Stimulated activated memory B cell treated with anti-CD40 and anti-IgM and Interleukin-4, amounts not matched to agents 10 μg/mL and 1 μg/mL and 100 μg/mL, for 72 hours (primary cell): ENCODE measurements around the gene MAGEA1.

ENCODE experiments used
- ATAC-seq: fragments of 150-1000 bp; cut with Tn5 transposase; 2 replicates; pipeline ENCODE4 v1.10.0; 2021
- H3K27ac Mint-ChIP-seq: one replicate; pipeline ENCODE4 v1.8.0; 2022; ENCODE audit warnings: mild to moderate bottlenecking, mixed read lengths
- H3K27me3 Mint-ChIP-seq: one replicate; pipeline ENCODE4 v1.8.0; 2022; ENCODE audit warnings: mixed read lengths
- H3K36me3 Mint-ChIP-seq: one replicate; pipeline ENCODE4 v1.8.0; 2022; ENCODE audit warnings: mixed read lengths
- H3K4me1 Mint-ChIP-seq: one replicate; pipeline ENCODE4 v1.8.0; 2022; ENCODE audit warnings: mixed read lengths
- H3K4me3 Mint-ChIP-seq: one replicate; pipeline ENCODE4 v1.8.0; 2022; ENCODE audit warnings: mild to moderate bottlenecking, moderate library complexity, mixed read lengths
- H3K9me3 Mint-ChIP-seq: one replicate; pipeline ENCODE4 v1.8.0; 2022; ENCODE audit warnings: mixed read lengths

MAGEA1 gene

DNA sequence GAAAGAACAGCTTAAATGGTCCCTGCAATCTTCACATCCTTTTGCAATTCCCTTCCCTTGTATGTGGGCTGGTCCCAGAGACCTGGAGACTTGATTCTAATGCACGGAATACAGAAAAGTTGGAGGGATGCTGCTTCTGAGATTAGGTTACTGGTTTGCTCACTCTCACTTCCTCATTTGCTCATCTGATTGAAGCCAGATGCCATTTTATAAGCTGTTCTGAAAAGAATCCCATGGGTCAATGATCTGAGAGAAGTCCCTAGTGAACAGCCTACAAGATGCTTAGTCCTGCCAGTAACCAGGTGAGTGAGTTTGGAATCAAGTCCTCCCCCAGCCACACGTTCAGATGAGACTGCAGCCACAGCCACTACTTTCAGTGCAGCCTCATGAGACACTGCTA, 35.9 kb downstream of the MAGEA1 start:
- H3K36me3 Mint-ChIP-seq: no peaks in the 10 kb centered on the region
- H3K27ac Mint-ChIP-seq: no peak overlapping the region
- peaks cover 24% of the 10 kb centered on the region for H3K27me3 Mint-ChIP-seq
- H3K9me3 Mint-ChIP-seq: peaks cover 10% of the 10 kb centered on the region
- no peak overlapping the region for H3K4me3 Mint-ChIP-seq
- no peaks in the 10 kb centered on the region for H3K4me1 Mint-ChIP-seq
- peak; percentile 58 for ATAC-seq

DNA sequence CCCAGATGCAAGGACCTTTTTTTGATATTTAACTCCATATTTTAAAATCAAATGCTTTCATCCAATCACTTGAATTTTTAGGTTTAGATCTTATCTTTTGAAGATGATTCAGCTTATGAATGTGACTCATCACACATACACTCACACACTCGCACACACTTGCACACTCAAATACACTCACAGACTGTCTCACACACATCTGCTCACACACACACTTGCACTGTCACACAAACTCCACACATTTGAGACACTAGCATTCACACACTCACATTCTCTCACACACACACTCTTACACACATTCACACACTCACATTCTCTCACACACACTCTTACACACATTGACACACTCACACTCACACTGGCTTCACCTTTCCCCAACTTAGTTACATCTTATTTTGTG, 37.8 kb downstream of the MAGEA1 start:
- Mint-ChIP-seq H3K4me1 (no peaks in the 10 kb centered on the region), H3K27me3 (peaks cover 21% of the 10 kb centered on the region), H3K4me3 (no peak overlapping the region), H3K9me3 (peaks cover 5% of the 10 kb centered on the region), H3K36me3 (no peaks in the 10 kb centered on the region), H3K27ac (no peak overlapping the region)
- no peak for ATAC-seq

DNA sequence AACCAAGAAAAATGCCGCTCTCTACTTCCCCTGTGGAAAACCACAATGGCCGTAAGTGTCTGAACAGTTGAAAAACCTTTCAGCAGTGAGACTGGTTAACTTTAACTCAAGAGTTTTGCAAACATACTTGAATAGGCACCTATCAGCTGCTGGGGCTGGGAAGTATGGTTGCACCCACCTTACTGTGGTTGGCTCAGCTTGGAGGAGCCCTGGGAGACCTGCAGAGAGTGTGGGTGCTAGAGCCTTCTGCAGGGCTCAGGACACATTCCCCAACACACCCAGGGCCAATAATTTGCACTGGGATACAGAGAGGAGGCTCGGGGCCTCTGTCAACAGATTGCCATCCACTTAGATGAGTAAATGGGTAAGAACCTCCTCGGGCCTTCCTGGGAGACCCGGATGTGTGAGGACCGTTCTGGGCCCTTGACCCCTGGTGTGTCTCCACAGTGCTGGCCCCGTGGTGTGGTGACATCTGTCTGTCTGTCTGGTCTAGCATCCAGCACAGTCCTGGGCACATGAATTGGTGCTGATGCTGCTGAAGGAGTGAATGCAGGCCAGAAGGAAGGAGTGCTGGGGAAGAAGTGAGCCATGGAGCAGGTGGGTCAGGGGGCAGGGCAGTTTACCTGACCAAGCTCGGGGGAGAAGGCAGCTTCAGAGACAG, 46.5 kb downstream of the MAGEA1 start:
- no peak overlapping the region for H3K4me3 Mint-ChIP-seq
- H3K4me1 Mint-ChIP-seq: peaks cover 10% of the 10 kb centered on the region
- H3K27me3 Mint-ChIP-seq: peaks cover 32% of the 10 kb centered on the region
- no peaks in the 10 kb centered on the region for H3K9me3 Mint-ChIP-seq
- no peak overlapping the region for H3K27ac Mint-ChIP-seq
- ATAC-seq: no peak
- no peaks in the 10 kb centered on the region for H3K36me3 Mint-ChIP-seq

DNA sequence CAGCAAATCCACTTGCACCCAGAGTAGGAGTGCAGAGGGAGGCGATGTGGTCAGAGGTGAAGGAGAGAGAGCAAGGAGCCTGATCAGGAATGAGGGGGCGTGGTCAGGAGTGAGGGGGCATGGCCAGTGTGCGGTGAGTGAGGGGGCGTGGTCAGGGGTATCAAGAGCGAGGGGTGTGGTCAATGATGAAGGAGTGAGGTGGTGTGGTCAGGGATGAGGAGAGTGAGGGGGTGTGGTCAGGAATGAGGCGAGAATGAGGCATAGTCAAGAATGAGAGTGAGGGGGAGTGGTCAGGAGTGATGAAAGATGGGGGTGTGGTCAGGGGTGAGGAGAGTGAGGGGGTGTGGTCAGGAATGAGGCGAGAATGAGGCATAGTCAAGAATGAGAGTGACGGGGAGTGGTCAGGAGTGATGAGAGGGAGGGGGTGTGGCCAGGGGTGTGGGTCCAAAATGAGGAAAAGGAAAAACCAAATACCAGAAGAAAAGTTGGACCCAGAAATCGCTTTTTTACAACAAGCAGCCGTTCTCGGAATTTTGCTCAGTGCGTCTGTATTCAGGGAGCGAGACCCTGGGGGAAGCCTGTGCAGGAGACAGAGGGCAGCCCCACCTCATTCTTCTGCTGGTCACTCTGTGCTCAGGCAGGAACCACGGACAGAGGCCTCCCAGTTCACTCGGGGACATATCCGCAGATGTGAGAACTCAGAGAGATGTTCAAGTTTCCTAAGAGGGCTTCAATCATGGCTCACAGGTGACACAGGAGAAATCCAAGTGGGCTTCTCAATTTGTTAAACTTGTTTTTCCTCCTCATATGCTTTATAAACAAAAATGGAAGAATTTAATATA, 47.5 kb downstream of the MAGEA1 start:
- H3K4me3 Mint-ChIP-seq: no peak overlapping the region
- H3K27ac Mint-ChIP-seq: no peak overlapping the region
- peaks cover 32% of the 10 kb centered on the region for H3K27me3 Mint-ChIP-seq
- H3K9me3 Mint-ChIP-seq: no peaks in the 10 kb centered on the region
- H3K4me1 Mint-ChIP-seq: peaks cover 10% of the 10 kb centered on the region
- H3K36me3 Mint-ChIP-seq: no peaks in the 10 kb centered on the region
- no peak for ATAC-seq
